Osteoblast (primary cell): Measurements from ENCODE around the gene HS3ST6. TPM values are rescaled to one million over a fixed set of nuclear protein-coding genes. Genes with fewer than 3 reads are reported as not detected.

Source experiments
- DNase-seq: peaks from one replicate; pipeline ENCODE4 v3.0.0; 2011; ENCODE audit warnings: low spot score, mixed read lengths; ENCODE audit not compliant: insufficient read length; ENCODE audit errors: missing footprints
- H2AFZ ChIP-seq: 2 replicates; pipeline ENCODE4 v1.6.0; 2011; ENCODE audit warnings: mild to moderate bottlenecking, low read length
- H3K27ac ChIP-seq: 2 replicates; pipeline ENCODE4 v1.5.1; 2011; ENCODE audit warnings: mild to moderate bottlenecking, low read depth, low read length, moderate library complexity
- H3K27me3 ChIP-seq: 2 replicates; pipeline ENCODE4 v1.6.0; 2012; ENCODE audit warnings: mild to moderate bottlenecking, control low read depth, inconsistent platforms, low read length, moderate library complexity; ENCODE audit not compliant: insufficient read depth
- H3K36me3 ChIP-seq: 2 replicates; pipeline ENCODE4 v1.5.1; 2011; ENCODE audit warnings: mild to moderate bottlenecking, low read length, control low read depth, moderate library complexity; ENCODE audit not compliant: insufficient read depth
- H3K4me1 ChIP-seq: 2 replicates; pipeline ENCODE4 v1.5.1; 2011; ENCODE audit warnings: mild to moderate bottlenecking, low read length, control low read depth, moderate library complexity; ENCODE audit not compliant: insufficient read depth
- H3K4me2 ChIP-seq: 2 replicates; pipeline ENCODE4 v1.6.0; 2011; ENCODE audit warnings: mild to moderate bottlenecking, low read length; ENCODE audit not compliant: insufficient read depth
- H3K4me3 ChIP-seq: fragments of 200-600 bp; sonication (generic); 3 replicates; pipeline ENCODE4 v1.5.1; 2012; ENCODE audit warnings: mild to moderate bottlenecking, low read length, inconsistent platforms; ENCODE audit not compliant: insufficient read depth
- H3K79me2 ChIP-seq: 2 replicates; pipeline ENCODE4 v1.6.0; 2012; ENCODE audit warnings: mild to moderate bottlenecking, low read length, control low read depth, inconsistent platforms; ENCODE audit not compliant: insufficient read depth
- H3K9me3 ChIP-seq: 2 replicates; pipeline ENCODE4 v1.5.1; 2011; ENCODE audit warnings: low read depth, low read length, control low read depth
- H4K20me1 ChIP-seq: 2 replicates; pipeline ENCODE4 v1.6.0; 2012; ENCODE audit warnings: mild to moderate bottlenecking, low read length, control low read depth; ENCODE audit not compliant: insufficient read depth
- CTCF ChIP-seq: IDR thresholded peaks from 2 replicates; pipeline ENCODE4 v1.5.1; 2011; ENCODE audit warnings: mild to moderate bottlenecking, low read depth, low read length, moderate library complexity; ENCODE audit errors: extremely low read depth
- total RNA-seq: library from RNA; depleted of rRNA; stranded (reverse); fragments of >200 nt; gene quantifications from 2 replicates; pipeline ENCODE4 v1.2.3, GENCODE V29; 2012

The HS3ST6 gene
- total RNA-seq, 1 donor: not detected

GRCh38 chr16:1915732-1916639 lies 2.2 kb downstream of the HS3ST6 start:
- no peak for TF ChIP-seq CTCF
- no peaks in the 10 kb centered on the region for H3K36me3 ChIP-seq
- H3K27me3 ChIP-seq: peaks cover 56% of the 10 kb centered on the region
- H4K20me1 ChIP-seq: peaks cover 3% of the 10 kb centered on the region
- H3K9me3 ChIP-seq: no peaks in the 10 kb centered on the region
- H3K79me2 ChIP-seq: no peaks in the 10 kb centered on the region
- H3K4me2 ChIP-seq: no peak overlapping the region
- no peak overlapping the region for H2AFZ ChIP-seq
- peak; percentile 64 for DNase-seq
- H3K27ac ChIP-seq: no peak overlapping the region
- no peaks in the 10 kb centered on the region for H3K4me1 ChIP-seq
- no peak overlapping the region for H3K4me3 ChIP-seq

GRCh38 chr16:1914988-1915387 lies 3.2 kb downstream of the HS3ST6 start:
- Histone ChIP-seq H3K36me3 (no peaks in the 10 kb centered on the region), H3K4me1 (no peaks in the 10 kb centered on the region), H3K4me3 (no peak overlapping the region), H3K79me2 (no peaks in the 10 kb centered on the region), H3K4me2 (no peak overlapping the region), H3K27ac (no peak overlapping the region), H2AFZ (no peak overlapping the region), H3K9me3 (no peaks in the 10 kb centered on the region), H4K20me1 (no peaks in the 10 kb centered on the region), H3K27me3 (peaks cover 46% of the 10 kb centered on the region)
- TF ChIP-seq CTCF: no peak
- DNase-seq: peak; percentile 81

- Histone ChIP-seq H2AFZ (no peak overlapping the region), H3K27me3 (peaks cover 41% of the 10 kb centered on the region), H3K36me3 (no peaks in the 10 kb centered on the region), H3K4me2 (no peak overlapping the region), H3K9me3 (no peaks in the 10 kb centered on the region), H3K27ac (no peak overlapping the region), H3K4me1 (no peaks in the 10 kb centered on the region), H3K4me3 (no peak overlapping the region), H4K20me1 (no peaks in the 10 kb centered on the region), H3K79me2 (no peaks in the 10 kb centered on the region)
- DNase-seq: peak; percentile 80
- no peak for TF ChIP-seq CTCF
Observed at GRCh38 chr16:1914084-1914608, 4.1 kb downstream of the HS3ST6 start.
